Left colon (tissue), 2 donors: ENCODE measurements around the gene PSMA1. TPM values are rescaled to one million over a fixed set of nuclear protein-coding genes. Genes with fewer than 3 reads are reported as not detected.
A peak's percentile ranks its signal among the peaks of the same experiment; 100 is the strongest.

Source experiments
- ATAC-seq: fragments of 200-7000 bp; cut with Tn5 transposase; one replicate; pipeline ENCODE4 v1.9.1; 2020; ENCODE audit warnings: mild to moderate bottlenecking, moderate library complexity
- DNase-seq, 2 donors: peaks; one replicate each; pipeline ENCODE4 v3.0.0-alpha.2; 2020
- intact Hi-C, 2 donors: fragments of 100-400 bp; cut with DNase I in 1 of 2; cut with micrococcal nuclease in 1 of 2; formaldehyde crosslinking; loops; one replicate each; pipeline versions ENCODE4 v1.11.2 to v1.14.0; 2022; cut with DNase I, micrococcal nuclease
- total RNA-seq, 2 donors: library from RNA; stranded (reverse); fragmentation: NEBNext Ultra II Directional; extraction: Animal tissue kit (Norgen Biotek cat#: 25700); gene quantifications; one replicate each; pipeline ENCODE4 v1.2.1, GENCODE V29; 2021
- donor health status: DM: no; HTN: no; CAD: no.
- donor health status: DM: yes; HTN: yes; CAD: no.

The PSMA1 gene
- total RNA-seq, 2 donors from 2014 or later, result 102 to 113 TPM

- DNase-seq (no peak), ATAC-seq (no peak)
- intact Hi-C loops, result no loop called here
Measured at GRCh38 chr11:14460147-14460546, 60.0 kb downstream of the PSMA1 start.

- intact Hi-C loops, result loop anchor here in 1 of 2 donors (5.0 kb wide), 1 partner anchor 156 kb away; no protein-coding TSS in a partner anchor
- ATAC-seq (no peak), DNase-seq (no peak)
Measured at GRCh38 chr11:14458377-14458776, 61.8 kb downstream of the PSMA1 start.

GRCh38 chr11:14455648-14456430 is 64.3 kb downstream of the PSMA1 start:
- intact Hi-C loops, result loop anchor here in 1 of 2 donors (5.0 kb wide), 1 partner anchor 154 kb away; no protein-coding TSS in a partner anchor
- DNase-seq (no peak), ATAC-seq (peak; percentile 23)

Other genes starting within 250 kb of the PSMA1 start
- gene RRAS2, start 161.2 kb downstream of the PSMA1 start, total RNA-seq, result 10 to 100 TPM; 35.7 to 42.7 TPM
- gene COPB1, start 20.6 kb downstream of the PSMA1 start, total RNA-seq, result 10 to 100 TPM; 82.4 to 83.8 TPM
- 10 to 100 TPM; 23.9 to 32.9 TPM for gene PDE3B, start 123.4 kb upstream of the PSMA1 start, total RNA-seq